Neural progenitor cell (in vitro differentiated cells): ENCODE results near the gene NEURL4. TPM values are rescaled to one million over a fixed set of nuclear protein-coding genes. Genes with fewer than 3 reads are reported as not detected.

Experiments used
- DNase-seq: peaks from one replicate; pipeline ENCODE4 v3.0.0-alpha.2; 2016; ENCODE audit warnings: low spot score
- H2AFZ ChIP-seq: fragments of 200-600 bp; sonication (generic); replicated peaks from 2 replicates; pipeline ENCODE4 v1.6.1; 2016; ENCODE audit warnings: antibody characterized with exemption
- H3F3A ChIP-seq: fragments of 200-600 bp; sonication (generic); 2 replicates; pipeline ENCODE4 v1.6.1; 2016; ENCODE audit warnings: antibody characterized with exemption, low read depth
- H3K27ac ChIP-seq: fragments of 200-600 bp; sonication (generic); 2 replicates; pipeline ENCODE4 v1.5.1; 2016; ENCODE audit warnings: mild to moderate bottlenecking
- H3K27me3 ChIP-seq: fragments of 200-600 bp; sonication (generic); 2 replicates; pipeline ENCODE4 v1.6.1; 2016; ENCODE audit warnings: mild to moderate bottlenecking, moderate library complexity
- H3K36me3 ChIP-seq: fragments of 200-600 bp; sonication (generic); 2 replicates; pipeline ENCODE4 v1.5.1; 2016
- H3K4me1 ChIP-seq: fragments of 200-600 bp; sonication (generic); 2 replicates; pipeline ENCODE4 v1.6.1; 2016; ENCODE audit warnings: mixed run types
- H3K4me2 ChIP-seq: fragments of 200-600 bp; sonication (generic); 2 replicates; pipeline ENCODE4 v1.6.1; 2016
- H3K4me3 ChIP-seq: fragments of 200-600 bp; sonication (generic); 2 replicates; pipeline ENCODE4 v1.5.1; 2016
- H3K79me2 ChIP-seq: fragments of 200-600 bp; sonication (generic); 2 replicates; pipeline ENCODE4 v1.6.1; 2016; ENCODE audit warnings: low read depth
- H3K9ac ChIP-seq: fragments of 200-600 bp; sonication (generic); 2 replicates; pipeline ENCODE4 v1.6.1; 2016
- H3K9me3 ChIP-seq: fragments of 200-600 bp; sonication (generic); 2 replicates; pipeline ENCODE4 v1.5.1; 2016; ENCODE audit warnings: low read depth
- H4K20me1 ChIP-seq: fragments of 200-600 bp; sonication (generic); 2 replicates; pipeline ENCODE4 v1.6.1; 2016; ENCODE audit warnings: low read depth
- H3K27ac Mint-ChIP-seq: 3 replicates; pipeline ENCODE4 v1.8.0; 2021; ENCODE audit warnings: mixed read lengths
- H3K27me3 Mint-ChIP-seq: 2 replicates; pipeline ENCODE4 v1.8.0; 2022; ENCODE audit warnings: low read depth, mild to moderate bottlenecking, inconsistent platforms, moderate library complexity, mixed read lengths; ENCODE audit not compliant: insufficient read depth
- H3K36me3 Mint-ChIP-seq: 3 replicates; pipeline ENCODE4 v1.8.0; 2021; ENCODE audit warnings: mixed read lengths
- H3K4me1 Mint-ChIP-seq: 3 replicates; pipeline ENCODE4 v1.8.0; 2021; ENCODE audit warnings: mixed read lengths
- H3K4me3 Mint-ChIP-seq: 3 replicates; pipeline ENCODE4 v1.8.0; 2021; ENCODE audit warnings: mild to moderate bottlenecking, moderate library complexity, mixed read lengths
- H3K9me3 Mint-ChIP-seq: 3 replicates; pipeline ENCODE4 v1.8.0; 2020; ENCODE audit warnings: mixed read lengths
- EZH2 ChIP-seq: fragments of 200-600 bp; sonication (generic); IDR thresholded peaks from 2 replicates; pipeline ENCODE4 v1.6.1; 2017; ENCODE audit warnings: antibody characterized with exemption, mild to moderate bottlenecking, moderate library complexity
- EZH2phosphoT487 ChIP-seq: fragments of 200-600 bp; sonication (generic); IDR thresholded peaks from 2 replicates; pipeline ENCODE4 v1.6.1; 2017; ENCODE audit warnings: antibody characterized with exemption
- total RNA-seq: library from RNA; depleted of rRNA; stranded (reverse); fragments of >200 nt; gene quantifications from 2 replicates; pipeline ENCODE4 v1.2.3, GENCODE V29; 2015; ENCODE audit warnings: low replicate concordance
- TF ChIP-seq, protein P1 (sequence below): fragments of 200-600 bp; sonication (generic); IDR thresholded peaks from 2 replicates; pipeline ENCODE4 v1.5.1; 2017; ENCODE audit warnings: antibody characterized with exemption, mild to moderate bottlenecking

The NEURL4 gene
- total RNA-seq, 1 donor from 2014 or later = 5.1 TPM

DNA sequence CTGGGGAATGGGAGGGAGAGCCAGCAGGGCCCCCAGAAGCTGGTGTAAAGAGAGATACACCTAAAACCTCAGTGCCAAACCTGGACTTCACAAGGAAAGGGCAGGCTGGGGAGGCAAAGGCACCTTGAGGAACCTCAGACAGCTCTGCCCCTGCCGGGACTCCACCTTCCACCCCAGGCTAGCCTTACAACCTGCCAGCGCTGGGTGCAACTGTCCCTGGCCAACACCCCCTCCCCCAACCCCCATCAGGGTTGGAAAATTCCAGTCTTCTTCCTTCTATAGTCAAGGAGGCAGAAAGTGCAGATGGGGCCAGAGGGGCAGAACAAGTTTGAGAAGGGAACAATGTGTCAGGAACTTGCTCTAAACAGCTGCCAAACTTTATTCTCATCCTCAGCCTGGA is 36.9 kb downstream of the NEURL4 start:
- Histone ChIP-seq H2AFZ (no peak overlapping the region), H3K79me2 (no peaks in the 10 kb centered on the region), H4K20me1 (peaks cover 11% of the 10 kb centered on the region), H3K9me3 (no peaks in the 10 kb centered on the region), H3K27ac (no peak overlapping the region), H3F3A (peaks cover 37% of the 10 kb centered on the region), H3K4me2 (no peak overlapping the region), H3K27me3 (peaks cover 67% of the 10 kb centered on the region), H3K4me1 (peaks cover 7% of the 10 kb centered on the region), H3K36me3 (no peaks in the 10 kb centered on the region), H3K4me3 (no peak overlapping the region), H3K9ac (no peak overlapping the region)
- DNase-seq = no peak
- Mint-ChIP-seq H3K27ac (no peak overlapping the region), H3K4me1 (peaks cover 22% of the 10 kb centered on the region), H3K36me3 (no peaks in the 10 kb centered on the region), H3K27me3 (peaks cover 24% of the 10 kb centered on the region), H3K4me3 (peak overlapping the region; percentile 30), H3K9me3 (peaks cover 2% of the 10 kb centered on the region)
- no peak for TF ChIP-seq EZH2
- TF ChIP-seq EZH2phosphoT487 = no peak
- TF ChIP-seq, protein P1, sequence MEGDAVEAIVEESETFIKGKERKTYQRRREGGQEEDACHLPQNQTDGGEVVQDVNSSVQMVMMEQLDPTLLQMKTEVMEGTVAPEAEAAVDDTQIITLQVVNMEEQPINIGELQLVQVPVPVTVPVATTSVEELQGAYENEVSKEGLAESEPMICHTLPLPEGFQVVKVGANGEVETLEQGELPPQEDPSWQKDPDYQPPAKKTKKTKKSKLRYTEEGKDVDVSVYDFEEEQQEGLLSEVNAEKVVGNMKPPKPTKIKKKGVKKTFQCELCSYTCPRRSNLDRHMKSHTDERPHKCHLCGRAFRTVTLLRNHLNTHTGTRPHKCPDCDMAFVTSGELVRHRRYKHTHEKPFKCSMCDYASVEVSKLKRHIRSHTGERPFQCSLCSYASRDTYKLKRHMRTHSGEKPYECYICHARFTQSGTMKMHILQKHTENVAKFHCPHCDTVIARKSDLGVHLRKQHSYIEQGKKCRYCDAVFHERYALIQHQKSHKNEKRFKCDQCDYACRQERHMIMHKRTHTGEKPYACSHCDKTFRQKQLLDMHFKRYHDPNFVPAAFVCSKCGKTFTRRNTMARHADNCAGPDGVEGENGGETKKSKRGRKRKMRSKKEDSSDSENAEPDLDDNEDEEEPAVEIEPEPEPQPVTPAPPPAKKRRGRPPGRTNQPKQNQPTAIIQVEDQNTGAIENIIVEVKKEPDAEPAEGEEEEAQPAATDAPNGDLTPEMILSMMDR = no peak

DNA sequence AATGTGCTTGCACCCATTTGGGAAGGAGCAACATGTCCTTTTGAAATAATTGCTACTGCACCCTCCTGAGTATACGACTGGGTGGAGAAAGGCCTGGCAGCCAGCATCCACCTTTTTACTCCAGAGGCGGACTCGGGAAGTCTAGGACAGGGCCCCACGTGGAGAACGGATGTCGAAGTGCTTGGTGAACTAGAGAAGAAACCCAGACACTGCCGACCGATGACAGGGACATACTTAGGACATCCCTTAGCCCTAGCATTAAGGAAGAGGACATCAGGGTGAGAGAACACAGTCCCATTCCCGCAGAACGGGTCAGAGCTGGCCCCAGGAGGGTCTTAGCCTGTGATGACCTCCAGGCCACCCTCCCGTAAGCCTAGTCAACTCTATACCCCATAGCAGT is 38.5 kb downstream of the NEURL4 start:
- TF ChIP-seq EZH2phosphoT487 = no peak
- TF ChIP-seq EZH2 = no peak
- TF ChIP-seq, protein P1 = no peak
- peaks cover 7% of the 10 kb centered on the region for H3K4me1 ChIP-seq
- DNase-seq = no peak
- H3K4me3 ChIP-seq = no peak overlapping the region
- H3K4me3 Mint-ChIP-seq = no peak overlapping the region
- peaks cover 17% of the 10 kb centered on the region for H3K27me3 Mint-ChIP-seq
- H4K20me1 ChIP-seq = peaks cover 7% of the 10 kb centered on the region
- H3K9me3 Mint-ChIP-seq = peaks cover 2% of the 10 kb centered on the region
- H3K9me3 ChIP-seq = no peaks in the 10 kb centered on the region
- peaks cover 26% of the 10 kb centered on the region for H3F3A ChIP-seq
- H3K27me3 ChIP-seq = peaks cover 52% of the 10 kb centered on the region
- H3K9ac ChIP-seq = no peak overlapping the region
- no peak overlapping the region for H2AFZ ChIP-seq
- H3K27ac Mint-ChIP-seq = peak overlapping the region; percentile 12
- H3K36me3 ChIP-seq = no peaks in the 10 kb centered on the region
- peaks cover 1% of the 10 kb centered on the region for H3K36me3 Mint-ChIP-seq
- peaks cover 14% of the 10 kb centered on the region for H3K4me1 Mint-ChIP-seq
- no peaks in the 10 kb centered on the region for H3K79me2 ChIP-seq
- no peak overlapping the region for H3K27ac ChIP-seq
- H3K4me2 ChIP-seq = no peak overlapping the region

DNA sequence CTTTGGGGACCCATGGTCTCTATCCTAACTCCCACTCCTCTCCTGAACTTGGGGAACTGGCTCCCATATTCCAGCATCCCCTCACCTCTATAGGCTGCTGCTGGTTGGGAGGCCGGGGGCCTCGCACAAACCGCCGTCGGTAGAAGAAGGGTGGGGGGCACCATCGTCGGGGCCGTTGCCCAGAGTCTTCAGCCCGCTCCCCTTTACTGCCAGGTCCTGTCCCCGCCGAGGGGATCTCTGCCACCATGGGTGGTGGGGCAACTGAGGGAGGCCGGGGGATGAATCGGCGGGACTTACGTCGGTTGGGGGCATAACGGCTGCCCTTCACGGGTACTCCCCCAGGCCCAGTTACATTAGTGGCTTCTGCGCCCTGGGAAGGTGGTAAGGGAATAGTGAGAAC is 39.0 kb downstream of the NEURL4 start:
- peaks cover 2% of the 10 kb centered on the region for H3K9me3 Mint-ChIP-seq
- H3K27ac Mint-ChIP-seq = no peak overlapping the region
- no peak overlapping the region for H3K4me3 ChIP-seq
- peaks cover 21% of the 10 kb centered on the region for H3F3A ChIP-seq
- H3K4me3 Mint-ChIP-seq = no peak overlapping the region
- TF ChIP-seq, protein P1 = no peak
- no peak for TF ChIP-seq EZH2phosphoT487
- no peak overlapping the region for H3K9ac ChIP-seq
- H3K36me3 ChIP-seq = no peaks in the 10 kb centered on the region
- no peak overlapping the region for H3K4me2 ChIP-seq
- DNase-seq = no peak
- H3K36me3 Mint-ChIP-seq = peaks cover 1% of the 10 kb centered on the region
- H3K27me3 Mint-ChIP-seq = peaks cover 13% of the 10 kb centered on the region
- H3K79me2 ChIP-seq = no peaks in the 10 kb centered on the region
- H3K27ac ChIP-seq = no peak overlapping the region
- peaks cover 47% of the 10 kb centered on the region for H3K27me3 ChIP-seq
- no peaks in the 10 kb centered on the region for H3K9me3 ChIP-seq
- H3K4me1 ChIP-seq = peaks cover 7% of the 10 kb centered on the region
- no peak overlapping the region for H2AFZ ChIP-seq
- peaks cover 5% of the 10 kb centered on the region for H4K20me1 ChIP-seq
- peaks cover 12% of the 10 kb centered on the region for H3K4me1 Mint-ChIP-seq
